ENCODE results near the gene PICALM.

DNA sequence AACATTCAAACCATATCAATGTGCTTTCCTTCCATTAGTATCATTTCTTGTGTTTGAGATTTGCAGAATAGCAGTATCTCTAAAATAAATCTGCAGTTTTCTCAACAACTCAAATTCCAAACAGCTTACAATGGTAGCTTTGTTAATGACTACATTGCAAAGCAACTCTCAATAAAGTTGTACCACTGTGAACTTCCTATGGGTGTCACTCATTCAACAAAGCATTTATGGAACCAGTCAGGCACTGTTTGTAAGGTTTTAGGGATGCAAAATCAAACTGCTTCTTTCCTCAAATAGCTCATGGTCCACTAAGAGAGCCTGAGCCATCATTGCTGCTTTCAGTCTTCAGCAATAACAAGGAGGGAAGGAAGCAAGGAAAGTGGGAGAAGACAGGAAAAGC, 122.7 kb downstream of the PICALM start:
- TF ChIP-seq POLR2A (IDR thresholded peaks at IDR 0.05), result no peak
- TF ChIP-seq, protein P1, sequence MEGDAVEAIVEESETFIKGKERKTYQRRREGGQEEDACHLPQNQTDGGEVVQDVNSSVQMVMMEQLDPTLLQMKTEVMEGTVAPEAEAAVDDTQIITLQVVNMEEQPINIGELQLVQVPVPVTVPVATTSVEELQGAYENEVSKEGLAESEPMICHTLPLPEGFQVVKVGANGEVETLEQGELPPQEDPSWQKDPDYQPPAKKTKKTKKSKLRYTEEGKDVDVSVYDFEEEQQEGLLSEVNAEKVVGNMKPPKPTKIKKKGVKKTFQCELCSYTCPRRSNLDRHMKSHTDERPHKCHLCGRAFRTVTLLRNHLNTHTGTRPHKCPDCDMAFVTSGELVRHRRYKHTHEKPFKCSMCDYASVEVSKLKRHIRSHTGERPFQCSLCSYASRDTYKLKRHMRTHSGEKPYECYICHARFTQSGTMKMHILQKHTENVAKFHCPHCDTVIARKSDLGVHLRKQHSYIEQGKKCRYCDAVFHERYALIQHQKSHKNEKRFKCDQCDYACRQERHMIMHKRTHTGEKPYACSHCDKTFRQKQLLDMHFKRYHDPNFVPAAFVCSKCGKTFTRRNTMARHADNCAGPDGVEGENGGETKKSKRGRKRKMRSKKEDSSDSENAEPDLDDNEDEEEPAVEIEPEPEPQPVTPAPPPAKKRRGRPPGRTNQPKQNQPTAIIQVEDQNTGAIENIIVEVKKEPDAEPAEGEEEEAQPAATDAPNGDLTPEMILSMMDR (IDR thresholded peaks at IDR 0.05), result no peak
